Adrenal gland (tissue), 12 donors: Measurements from ENCODE around the gene NEDD9. TPM values are rescaled to one million over a fixed set of nuclear protein-coding genes. Genes with fewer than 3 reads are reported as not detected.

Experiments
- DNase-seq, 7 donors: peaks; one replicate each; pipeline ENCODE4 v3.0.0-alpha.2; 2019 to 2020
- H3K27ac ChIP-seq, 5 donors: fragments of 200-600 bp; sonication (generic) in 4 of 5; 1 replicate in 3 of 5; 2 replicates in 2 of 5; pipeline versions ENCODE4 v1.5.1 to v1.8.0; 2016 to 2020; ENCODE audit warnings: mild to moderate bottlenecking in 1 of 5
- H3K27me3 ChIP-seq: fragments of 200-600 bp; 2 replicates; pipeline ENCODE4 v1.8.0; 2021
- H3K36me3 ChIP-seq, 2 donors: fragments of 200-600 bp; replicated peaks in 1 of 2; 1 replicate in 1 of 2; 2 replicates in 1 of 2; pipeline versions ENCODE4 v1.5.1 to v1.8.0; 2018 to 2022
- H3K4me1 ChIP-seq, 2 donors: fragments of 200-600 bp; replicated peaks in 1 of 2; 1 replicate in 1 of 2; 2 replicates in 1 of 2; pipeline versions ENCODE4 v1.5.1 to v1.8.0; 2018 to 2021
- H3K4me3 ChIP-seq, 4 donors: fragments of 200-600 bp; sonication (generic) in 3 of 4; one replicate each; pipeline ENCODE4 v1.5.1; 2016 to 2018
- H3K9me3 ChIP-seq, 3 donors: fragments of 200-600 bp; sonication (generic) in 1 of 3; replicated peaks in 1 of 3; 1 replicate in 2 of 3; 2 replicates in 1 of 3; pipeline versions ENCODE4 v1.5.1 to v1.8.0; 2016 to 2021
- CTCF ChIP-seq, 6 experiments: fragments of 450-650 bp in 4 of 6; fragments of 200-600 bp in 2 of 6; sonication (generic) in 1 of 6; IDR thresholded peaks; 1 replicate in 5 of 6; 2 replicates in 1 of 6; pipeline versions ENCODE4 v1.5.1 to v1.8.0; 2016 to 2021; ENCODE audit warnings: antibody characterized with exemption in 6 of 6, mild to moderate bottlenecking in 2 of 6, moderate library complexity in 1 of 6
- POLR2A ChIP-seq, 2 donors: fragments of 450-650 bp; IDR thresholded peaks; one replicate each; pipeline ENCODE4 v1.6.1; 2017; ENCODE audit warnings: antibody characterized with exemption in 2 of 2, mild to moderate bottlenecking in 2 of 2, moderate library complexity in 1 of 2
- WGBS, 4 donors: extraction: QIAGEN DNeasy Blood & Tissue Kit in 2 of 4; methylation state at CpG; one replicate each; pipeline versions ENCODE4 v1.1.5 to v1.1.7; 2013 to 2017; 5-methylcytosine and 5-hydroxymethylcytosine counted together
- intact Hi-C, 2 donors: fragments of 100-400 bp; cut with DNase I; formaldehyde crosslinking; loops; one replicate each; pipeline versions ENCODE4 v1.14.1 to v1.15.0; 2022 to 2023
- polyA plus RNA-seq, 3 donors: library from polyadenylated mRNA; stranded (reverse); fragments of 200-250 nt in 2 of 3; fragments of 350-450 nt in 1 of 3; fragmentation: Illumina TruSeq in 1 of 3; extraction: RNeasy Lipid Tissue Mini Kit (QIAGEN cat#74804) in 1 of 3; gene quantifications; one replicate each; pipeline ENCODE4 v1.2.3, GENCODE V29; 2013 to 2014
- total RNA-seq, 9 donors: library from RNA; depleted of rRNA in 4 of 9; stranded (reverse); fragments of >200 nt in 4 of 9; fragments of 120-200 nt in 1 of 9; fragmentation: NEBNext Ultra II Directional in 1 of 9; extraction: Animal tissue kit (Norgen Biotek cat#: 25700) in 1 of 9; gene quantifications; one replicate each; pipeline versions ENCODE4 v1.1.0 to v1.2.4, GENCODE V29; 2013 to 2023
- donor health status: healthy with polysubstance abuse.
- donor health status: Bipolar disorder and iron deficiency.
- donor health status: DM: yes; HTN: yes; CAD: no.
- donor health status: DM: no; HTN: no; CAD: no.
- donor health status: DM: no; HTN: no; CAD: no.
- donor health status: DM: yes; HTN: yes; CAD: no.

The NEDD9 gene
- total and polyA plus RNA-seq, 12 donors, result 6.6 to 47.9 (median 13.5) TPM

GRCh38 chr6:11204005-11204399, 28.5 kb downstream of the NEDD9 start:
- intact Hi-C loops, result no loop called here
- no peaks in the 10 kb centered on the region for H3K36me3 ChIP-seq
- H3K27me3 ChIP-seq, result no peaks in the 10 kb centered on the region
- DNase-seq, result no peak
- H3K4me1 ChIP-seq, result peaks cover 0 to 23% of the 10 kb centered on the region in 2 donors
- H3K9me3 ChIP-seq, result no peaks in the 10 kb centered on the region
- 98% methylated on average over 4 of the region's 4 CpGs for WGBS, 4 donors
- H3K27ac ChIP-seq, result no peak overlapping the region
- TF ChIP-seq CTCF (IDR thresholded peaks at IDR 0.05), result no peak
- no peak for TF ChIP-seq POLR2A (IDR thresholded peaks at IDR 0.05)
- H3K4me3 ChIP-seq, result no peak overlapping the region

GRCh38 chr6:11203306-11204004, 29.0 kb downstream of the NEDD9 start:
- Histone ChIP-seq H3K27ac (no peak overlapping the region), H3K4me1 (peaks cover 0 to 23% of the 10 kb centered on the region in 2 donors), H3K27me3 (no peaks in the 10 kb centered on the region), H3K9me3 (no peaks in the 10 kb centered on the region), H3K36me3 (no peaks in the 10 kb centered on the region), H3K4me3 (no peak overlapping the region)
- WGBS, 4 donors, result 84 to 91% (median 86%) methylated on average over 6 of the region's 6 CpGs
- no peak for DNase-seq
- no peak for TF ChIP-seq CTCF (IDR thresholded peaks at IDR 0.05)
- no peak for TF ChIP-seq POLR2A (IDR thresholded peaks at IDR 0.05)
- intact Hi-C loops, result no loop called here

GRCh38 chr6:11202513-11203305, 29.8 kb downstream of the NEDD9 start:
- 67 to 80% (median 77%) methylated on average over 9 of the region's 9 CpGs for WGBS, 4 donors
- Histone ChIP-seq H3K27me3 (no peaks in the 10 kb centered on the region), H3K9me3 (no peaks in the 10 kb centered on the region), H3K4me3 (no peak overlapping the region), H3K36me3 (no peaks in the 10 kb centered on the region), H3K4me1 (peaks cover 0 to 22% of the 10 kb centered on the region in 2 donors), H3K27ac (no peak overlapping the region)
- TF ChIP-seq CTCF (IDR thresholded peaks at IDR 0.05) (no peak), POLR2A (IDR thresholded peaks at IDR 0.05) (no peak)
- intact Hi-C loops, result no loop called here
- DNase-seq, result no peak

- H3K4me1 ChIP-seq, result peaks cover 0 to 15% of the 10 kb centered on the region in 2 donors
Observed at GRCh38 chr6:11201772-11202512, 30.5 kb downstream of the NEDD9 start.

More at GRCh38 chr6:11201772-11202512, 30.5 kb downstream of the NEDD9 start:
- TF ChIP-seq CTCF (IDR thresholded peaks at IDR 0.05), result no peak
- no peak for TF ChIP-seq POLR2A (IDR thresholded peaks at IDR 0.05)
- Histone ChIP-seq H3K27me3 (no peaks in the 10 kb centered on the region), H3K4me3 (no peak overlapping the region), H3K27ac (no peak overlapping the region), H3K36me3 (no peaks in the 10 kb centered on the region), H3K9me3 (no peaks in the 10 kb centered on the region)
- 63 to 73% (median 68%) methylated on average over 4 of the region's 4 CpGs for WGBS, 4 donors
- intact Hi-C loops, result no loop called here
- no peak for DNase-seq
